T-helper 9 cell (primary cell): ENCODE measurements around the gene SPACA1.

Experiments used
- DNase-seq: peaks from one replicate; pipeline ENCODE4 v3.0.0-alpha.2; 2020

SPACA1 gene

DNA sequence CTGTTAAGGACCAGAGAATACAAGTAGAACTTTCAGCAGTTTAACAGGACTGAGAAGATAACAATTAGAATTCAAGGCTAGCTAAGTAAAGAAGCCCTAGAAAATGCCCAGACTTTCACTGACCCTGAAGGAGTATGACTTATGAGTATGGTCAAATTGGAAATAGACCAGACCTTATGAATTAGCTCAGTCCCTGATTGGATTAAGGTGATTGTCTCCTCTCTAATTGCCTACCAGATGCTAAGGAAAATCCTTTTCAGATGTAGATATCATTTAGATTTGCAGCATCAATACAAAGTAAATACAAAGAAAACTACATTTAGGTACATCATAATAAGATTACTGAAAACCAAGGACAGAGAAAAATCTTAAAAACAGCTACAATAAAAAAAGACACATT is 59.6 kb downstream of the SPACA1 start:
- no peak for DNase-seq

DNA sequence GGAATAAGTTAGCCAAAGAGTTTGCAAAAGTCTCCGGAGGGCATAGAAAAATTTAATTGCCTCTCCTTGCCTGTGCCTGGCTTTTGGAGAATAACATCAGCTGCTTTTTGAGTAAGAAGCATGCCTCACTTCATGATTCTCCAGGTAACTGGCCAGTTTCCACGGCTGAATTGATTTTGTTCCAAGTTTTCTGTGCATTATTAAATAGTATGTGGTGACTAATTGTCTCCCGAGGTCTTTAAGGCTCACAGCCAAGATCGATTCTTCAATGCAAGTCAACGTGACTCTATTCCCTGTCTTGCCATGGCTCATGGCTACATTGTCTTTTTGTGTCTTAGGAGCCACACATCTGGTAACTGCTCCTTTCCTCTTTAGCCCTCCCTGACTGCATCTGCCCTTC is 64.3 kb downstream of the SPACA1 start:
- no peak for DNase-seq

DNA sequence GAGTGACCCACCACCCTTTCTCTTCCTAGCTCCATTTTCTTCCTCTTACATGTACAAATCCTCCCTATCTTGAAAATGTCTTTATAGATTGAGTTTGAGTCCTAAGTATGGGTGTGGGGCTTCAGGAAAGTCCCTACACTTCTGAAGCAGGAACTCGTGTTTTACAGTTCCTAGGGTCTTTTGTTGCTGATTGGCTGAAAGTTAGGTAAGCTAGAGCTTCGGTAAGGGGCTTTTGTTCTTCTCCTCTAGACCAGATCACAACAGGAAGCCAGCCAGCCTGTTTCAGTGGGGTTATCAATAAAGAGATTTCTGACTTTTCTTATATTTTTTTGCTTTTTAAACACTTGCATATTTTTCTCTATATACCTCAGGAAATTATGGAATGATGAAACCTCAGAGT is 67.2 kb downstream of the SPACA1 start:
- no peak for DNase-seq

DNA sequence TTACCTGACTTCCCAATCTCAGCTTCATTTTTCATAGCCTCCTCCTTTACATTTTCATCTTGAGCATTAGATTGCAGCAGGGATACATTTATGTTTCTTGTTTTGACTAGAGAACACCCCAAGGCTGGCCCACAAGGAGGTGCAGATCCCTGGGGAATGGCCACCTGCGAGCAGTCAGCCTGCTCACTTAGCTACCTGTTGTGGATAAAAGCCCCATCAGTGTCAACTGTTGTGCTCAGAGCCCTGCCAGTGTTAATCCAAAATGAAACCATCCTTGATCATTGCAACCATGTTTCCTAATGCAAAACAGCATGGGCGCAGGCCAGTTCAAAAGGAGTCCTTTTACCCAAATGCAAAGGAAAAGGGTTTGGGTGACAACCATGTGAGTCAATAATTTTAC is 67.7 kb downstream of the SPACA1 start:
- no peak for DNase-seq

DNA sequence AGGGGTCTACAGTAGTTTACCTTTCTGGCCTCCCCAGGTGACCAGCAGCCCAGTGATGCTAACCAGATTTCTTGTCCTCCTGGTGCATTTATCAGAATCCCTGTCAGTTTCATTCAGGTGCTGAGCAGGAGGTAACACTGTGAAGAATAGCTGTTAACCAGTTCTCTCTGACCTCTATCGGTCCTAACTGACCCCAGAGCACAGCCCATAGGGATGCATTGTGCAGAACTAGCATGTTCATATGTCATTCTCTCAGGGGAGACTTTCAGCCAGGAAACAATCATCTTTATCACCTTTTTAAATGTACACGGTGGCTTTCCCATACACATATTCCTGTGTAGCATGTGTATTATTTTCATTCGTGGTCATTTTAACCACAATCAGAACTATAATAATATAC is 68.6 kb downstream of the SPACA1 start:
- DNase-seq, result no peak
